Measurements from ENCODE around the gene BTD. TPM values are rescaled to one million over a fixed set of nuclear protein-coding genes. Genes with fewer than 3 reads are reported as not detected.
"Not testable (repeated sequence)": the region's sequence is repeated elsewhere in the genome, so short reads cannot be mapped to it uniquely, and the experiment has no call there.

BTD gene
- polyA plus RNA-seq, 6 donors from 2014 or later = 10.9 to 18.0 (median 12.5) TPM

- ATAC-seq (ENCODE audit: low read depth in 2 of 2) (no peak), DNase-seq (no peak)
- H3K4me1 Mint-ChIP-seq = peaks cover 0 to 4% (median under 1%) of the 10 kb centered on the region in 3 donors
- peak overlapping the region in 1 of 6 donors; percentile 54 for H3K27ac Mint-ChIP-seq
- no peaks in the 10 kb centered on the region for H3K27me3 Mint-ChIP-seq
- no peak overlapping the region for H3K4me3 Mint-ChIP-seq
- H3K36me3 Mint-ChIP-seq = peaks cover 0 to 7% of the 10 kb centered on the region in 2 donors
- no peaks in the 10 kb centered on the region for H3K9me3 Mint-ChIP-seq
Observed at GRCh38 chr3:15611018-15611417, 9.5 kb downstream of the BTD start.

- no peak for DNase-seq
- no peak for ATAC-seq (ENCODE audit: low read depth in 2 of 2)
- H3K27me3 Mint-ChIP-seq = no peaks in the 10 kb centered on the region
- H3K4me1 Mint-ChIP-seq = peaks cover 0 to 4% (median 0%) of the 10 kb centered on the region in 3 donors
- H3K36me3 Mint-ChIP-seq = peaks cover 0 to 3% of the 10 kb centered on the region in 2 donors
- H3K27ac Mint-ChIP-seq = peak overlapping the region in 2 of 6 donors; percentile 24 to 78
- no peaks in the 10 kb centered on the region for H3K9me3 Mint-ChIP-seq
- peak overlapping the region in 1 of 8 donors; percentile 3 for H3K4me3 Mint-ChIP-seq
Observed at GRCh38 chr3:15612001-15612400, 10.5 kb downstream of the BTD start.

GRCh38 chr3:15614958-15615357 is 13.4 kb downstream of the BTD start:
- H3K4me3 Mint-ChIP-seq = no peak overlapping the region
- peak overlapping the region in 1 of 6 donors; percentile 33 for H3K27ac Mint-ChIP-seq
- no peak for ATAC-seq (ENCODE audit: low read depth in 2 of 2)
- peaks cover 5 to 13% (median 10%) of the 10 kb centered on the region in 7 donors for H3K9me3 Mint-ChIP-seq
- peaks cover 0 to 4% (median 0%) of the 10 kb centered on the region in 3 donors for H3K4me1 Mint-ChIP-seq
- DNase-seq = no peak
- H3K36me3 Mint-ChIP-seq = peaks cover 12 to 15% of the 10 kb centered on the region in 2 donors
- no peaks in the 10 kb centered on the region for H3K27me3 Mint-ChIP-seq

GRCh38 chr3:15616053-15616452 is 14.5 kb downstream of the BTD start:
- Mint-ChIP-seq H3K4me3 (no peak overlapping the region), H3K27ac (no peak overlapping the region), H3K4me1 (peaks cover 0 to 4% (median 0%) of the 10 kb centered on the region in 3 donors), H3K9me3 (peaks cover 5 to 24% (median 20%) of the 10 kb centered on the region in 7 donors), H3K27me3 (no peaks in the 10 kb centered on the region), H3K36me3 (peaks cover 23 to 25% of the 10 kb centered on the region in 2 donors)
- no peak for ATAC-seq (ENCODE audit: low read depth in 2 of 2)
- no peak for DNase-seq

- peak overlapping the region in 2 of 6 donors; percentile 16 to 46 for H3K27ac Mint-ChIP-seq
- ATAC-seq (ENCODE audit: low read depth in 2 of 2); H3K4me1 Mint-ChIP-seq; DNase-seq; H3K27me3 Mint-ChIP-seq: not testable (repeated sequence)
- peaks cover 13 to 58% (median 33%) of the 10 kb centered on the region in 7 donors for H3K9me3 Mint-ChIP-seq
- H3K36me3 Mint-ChIP-seq = peaks cover 50 to 57% of the 10 kb centered on the region in 2 donors
- H3K4me3 Mint-ChIP-seq = peak overlapping the region in 1 of 8 donors; percentile 73
Observed at GRCh38 chr3:15619659-15620464, 18.3 kb downstream of the BTD start.

GRCh38 chr3:15623535-15624440 is 22.2 kb downstream of the BTD start:
- Mint-ChIP-seq H3K27me3 (no peaks in the 10 kb centered on the region), H3K9me3 (peaks cover 13 to 57% (median 32%) of the 10 kb centered on the region in 7 donors), H3K4me3 (no peak overlapping the region), H3K27ac (peak overlapping the region in 2 of 6 donors; percentile 33 to 58), H3K36me3 (peaks cover 50 to 54% of the 10 kb centered on the region in 2 donors), H3K4me1 (peaks cover 0 to 11% (median 6%) of the 10 kb centered on the region in 3 donors)
- DNase-seq (no peak), ATAC-seq (ENCODE audit: low read depth in 2 of 2) (no peak)

- DNase-seq (no peak), ATAC-seq (ENCODE audit: low read depth in 2 of 2) (no peak)
- H3K9me3 Mint-ChIP-seq = peaks cover 0 to 5% (median 0%) of the 10 kb centered on the region in 7 donors
- H3K36me3 Mint-ChIP-seq = peaks cover under 1 to 5% of the 10 kb centered on the region in 2 donors
- no peak overlapping the region for H3K4me3 Mint-ChIP-seq
- H3K4me1 Mint-ChIP-seq = peaks cover 8 to 17% (median 11%) of the 10 kb centered on the region in 3 donors
- no peaks in the 10 kb centered on the region for H3K27me3 Mint-ChIP-seq
- no peak overlapping the region for H3K27ac Mint-ChIP-seq
Observed at GRCh38 chr3:15628967-15629366, 27.4 kb downstream of the BTD start.

GRCh38 chr3:15629860-15630597 is 28.5 kb downstream of the BTD start:
- peak; percentile 100 for ATAC-seq (ENCODE audit: low read depth in 2 of 2)
- Mint-ChIP-seq H3K36me3 (no peaks in the 10 kb centered on the region), H3K9me3 (no peaks in the 10 kb centered on the region), H3K4me1 (peaks cover 8 to 11% (median 10%) of the 10 kb centered on the region in 3 donors), H3K27me3 (no peaks in the 10 kb centered on the region), H3K27ac (no peak overlapping the region), H3K4me3 (peak overlapping the region in 3 of 8 donors; percentile 11 to 45 (median 13))
- peak; percentile 68 for DNase-seq

- no peak overlapping the region for H3K27ac Mint-ChIP-seq
- peak in 1 of 2 donors; percentile 21 for ATAC-seq (ENCODE audit: low read depth in 2 of 2)
- H3K9me3 Mint-ChIP-seq = no peaks in the 10 kb centered on the region
- no peaks in the 10 kb centered on the region for H3K36me3 Mint-ChIP-seq
- DNase-seq = no peak
- H3K4me1 Mint-ChIP-seq = peaks cover 8 to 11% (median 10%) of the 10 kb centered on the region in 3 donors
- H3K27me3 Mint-ChIP-seq = no peaks in the 10 kb centered on the region
- H3K4me3 Mint-ChIP-seq = peak overlapping the region in 2 of 8 donors; percentile 13 to 56
Observed at GRCh38 chr3:15630646-15631350, 29.3 kb downstream of the BTD start.

- Mint-ChIP-seq H3K27me3 (no peaks in the 10 kb centered on the region), H3K36me3 (no peaks in the 10 kb centered on the region), H3K4me1 (peaks cover 7 to 11% (median 8%) of the 10 kb centered on the region in 3 donors), H3K4me3 (peak overlapping the region in 2 of 8 donors; percentile 2 to 32), H3K9me3 (no peaks in the 10 kb centered on the region), H3K27ac (peak overlapping the region in 2 of 6 donors; percentile 3 to 75)
- no peak for DNase-seq
- ATAC-seq (ENCODE audit: low read depth in 2 of 2) = no peak
Observed at GRCh38 chr3:15631426-15632211, 30.1 kb downstream of the BTD start.

- H3K4me3 Mint-ChIP-seq = peak overlapping the region in 2 of 8 donors; percentile 2 to 41
Observed at GRCh38 chr3:15632212-15632580, 30.7 kb downstream of the BTD start.

GRCh38 chr3:15633159-15633558 is 31.6 kb downstream of the BTD start:
- peak overlapping the region in 1 of 6 donors; percentile 44 for H3K27ac Mint-ChIP-seq
- H3K27me3 Mint-ChIP-seq = no peaks in the 10 kb centered on the region
- no peak for ATAC-seq (ENCODE audit: low read depth in 2 of 2)
- H3K9me3 Mint-ChIP-seq = no peaks in the 10 kb centered on the region
- DNase-seq = no peak
- H3K36me3 Mint-ChIP-seq = no peaks in the 10 kb centered on the region
- no peak overlapping the region for H3K4me3 Mint-ChIP-seq
- H3K4me1 Mint-ChIP-seq = peaks cover 7 to 15% (median 8%) of the 10 kb centered on the region in 3 donors

More at GRCh38 chr3:15632212-15632580, 30.7 kb downstream of the BTD start:
- Mint-ChIP-seq H3K36me3 (no peaks in the 10 kb centered on the region), H3K4me1 (peaks cover 7 to 15% (median 8%) of the 10 kb centered on the region in 3 donors), H3K27me3 (no peaks in the 10 kb centered on the region), H3K9me3 (no peaks in the 10 kb centered on the region), H3K27ac (peak overlapping the region in 1 of 6 donors; percentile 3)
- ATAC-seq (ENCODE audit: low read depth in 2 of 2) (no peak), DNase-seq (no peak)
